ENCODE results near the gene GHDC. TPM values are rescaled to one million over a fixed set of nuclear protein-coding genes. Genes with fewer than 3 reads are reported as not detected.
"Not testable (repeated sequence)": the region's sequence is repeated elsewhere in the genome, so short reads cannot be mapped to it uniquely, and the experiment has no call there.

Gene GHDC
- total RNA-seq, 4 donors from 2014 or later, result 10.8 to 34.6 (median 32.2) TPM

DNA sequence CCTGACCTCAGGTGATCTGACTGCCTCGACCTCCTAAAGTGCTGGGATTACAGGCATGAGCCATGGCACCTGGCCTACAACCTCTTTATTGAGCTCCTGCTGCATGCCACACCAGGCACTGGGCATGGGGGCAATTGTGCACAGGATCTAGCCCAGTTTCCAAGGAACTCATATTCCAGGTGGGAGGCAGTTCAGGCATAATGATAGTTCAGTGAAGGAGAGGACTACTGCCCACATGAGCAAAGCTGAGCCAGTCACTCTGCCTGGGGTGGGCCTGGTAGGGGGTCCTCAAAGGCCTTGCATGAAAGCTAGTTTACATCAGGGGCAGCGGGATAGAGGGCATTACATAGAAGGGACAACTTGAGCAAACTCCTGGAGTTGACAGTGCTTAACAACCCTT lies 6.5 kb downstream of the GHDC start:
- 70 to 81% methylated on average over 2 of the region's 2 CpGs for WGBS, 2 donors (ENCODE audit: low coverage in 1 of 2)
- TF ChIP-seq POLR2A (IDR thresholded peaks at IDR 0.05) (no peak), EP300 (IDR thresholded peaks at IDR 0.05; ENCODE audit: low read depth) (no peak), POLR2AphosphoS5 (IDR thresholded peaks at IDR 0.05) (no peak)
- TF ChIP-seq, protein P1, sequence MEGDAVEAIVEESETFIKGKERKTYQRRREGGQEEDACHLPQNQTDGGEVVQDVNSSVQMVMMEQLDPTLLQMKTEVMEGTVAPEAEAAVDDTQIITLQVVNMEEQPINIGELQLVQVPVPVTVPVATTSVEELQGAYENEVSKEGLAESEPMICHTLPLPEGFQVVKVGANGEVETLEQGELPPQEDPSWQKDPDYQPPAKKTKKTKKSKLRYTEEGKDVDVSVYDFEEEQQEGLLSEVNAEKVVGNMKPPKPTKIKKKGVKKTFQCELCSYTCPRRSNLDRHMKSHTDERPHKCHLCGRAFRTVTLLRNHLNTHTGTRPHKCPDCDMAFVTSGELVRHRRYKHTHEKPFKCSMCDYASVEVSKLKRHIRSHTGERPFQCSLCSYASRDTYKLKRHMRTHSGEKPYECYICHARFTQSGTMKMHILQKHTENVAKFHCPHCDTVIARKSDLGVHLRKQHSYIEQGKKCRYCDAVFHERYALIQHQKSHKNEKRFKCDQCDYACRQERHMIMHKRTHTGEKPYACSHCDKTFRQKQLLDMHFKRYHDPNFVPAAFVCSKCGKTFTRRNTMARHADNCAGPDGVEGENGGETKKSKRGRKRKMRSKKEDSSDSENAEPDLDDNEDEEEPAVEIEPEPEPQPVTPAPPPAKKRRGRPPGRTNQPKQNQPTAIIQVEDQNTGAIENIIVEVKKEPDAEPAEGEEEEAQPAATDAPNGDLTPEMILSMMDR (IDR thresholded peaks at IDR 0.05), result no peak
- Histone ChIP-seq H3K36me3 (no peaks in the 10 kb centered on the region), H3K9me3 (no peaks in the 10 kb centered on the region), H3K27ac (no peak overlapping the region), H3K27me3 (no peaks in the 10 kb centered on the region), H3K4me1 (peaks cover 15 to 24% (median 17%) of the 10 kb centered on the region in 4 donors), H3K4me3 (no peak overlapping the region)
- no peak for DNase-seq
- intact Hi-C loops (cut with DNase I; ENCODE audit: low total_unique reads), result no loop called here
- in situ Hi-C loops (cut with MboI; ENCODE audit: low pct_ligation_motif_present in 1 of 4, low pct_unique_long_range_greater_than_20kb in 1 of 4, low sequenced_read_pairs in 3 of 4), result no loop called here

DNA sequence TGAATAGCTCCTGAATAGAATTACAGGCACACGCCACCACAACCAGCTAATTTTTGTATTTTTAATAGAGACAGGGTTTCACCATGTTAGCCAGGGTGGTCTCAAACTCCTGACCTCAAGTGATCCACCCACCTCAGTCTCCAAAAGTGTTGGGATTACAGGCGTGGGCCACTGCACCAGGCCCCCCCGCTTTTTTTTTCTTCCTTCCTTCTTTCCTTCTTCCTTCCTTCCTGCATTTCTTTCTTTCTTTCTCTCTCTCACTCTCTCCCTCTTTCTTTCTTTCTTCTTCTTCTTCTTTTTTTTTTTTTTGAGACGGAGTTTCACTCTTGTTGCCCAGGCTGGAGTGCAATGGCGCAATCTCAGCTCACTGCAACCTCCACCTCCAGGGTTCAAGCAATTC lies 8.1 kb downstream of the GHDC start:
- H3K36me3 ChIP-seq; DNase-seq; H3K27ac ChIP-seq; H3K9me3 ChIP-seq; H3K4me3 ChIP-seq; in situ Hi-C loops (cut with MboI; ENCODE audit: low pct_ligation_motif_present in 1 of 4, low pct_unique_long_range_greater_than_20kb in 1 of 4, low sequenced_read_pairs in 3 of 4); intact Hi-C loops (cut with DNase I; ENCODE audit: low total_unique reads): not testable (repeated sequence)
- H3K4me1 ChIP-seq, result peaks cover 12 to 25% (median 18%) of the 10 kb centered on the region in 4 donors
- 81 to 87% methylated on average over 3 to 5 of the region's 5 CpGs for WGBS, 2 donors (ENCODE audit: low coverage in 1 of 2)
- H3K27me3 ChIP-seq, result peaks cover 12% of the 10 kb centered on the region

DNA sequence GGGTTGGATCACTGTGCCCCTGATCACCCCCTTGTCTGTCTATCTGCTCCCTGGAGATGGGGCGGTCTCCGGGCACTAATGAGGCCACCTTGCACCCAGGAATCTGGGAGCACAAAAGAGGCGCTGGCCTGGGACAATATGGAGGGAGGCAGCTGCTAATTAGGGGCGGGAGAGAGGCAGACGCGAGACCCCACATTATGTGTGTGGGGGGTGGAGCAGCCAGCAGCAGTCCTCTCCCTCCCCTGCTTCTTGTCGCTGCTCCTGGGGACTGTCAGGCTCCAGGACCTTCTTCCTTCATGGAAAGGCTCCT lies 8.7 kb downstream of the GHDC start:
- peaks cover 18% of the 10 kb centered on the region for H3K27me3 ChIP-seq

DNA sequence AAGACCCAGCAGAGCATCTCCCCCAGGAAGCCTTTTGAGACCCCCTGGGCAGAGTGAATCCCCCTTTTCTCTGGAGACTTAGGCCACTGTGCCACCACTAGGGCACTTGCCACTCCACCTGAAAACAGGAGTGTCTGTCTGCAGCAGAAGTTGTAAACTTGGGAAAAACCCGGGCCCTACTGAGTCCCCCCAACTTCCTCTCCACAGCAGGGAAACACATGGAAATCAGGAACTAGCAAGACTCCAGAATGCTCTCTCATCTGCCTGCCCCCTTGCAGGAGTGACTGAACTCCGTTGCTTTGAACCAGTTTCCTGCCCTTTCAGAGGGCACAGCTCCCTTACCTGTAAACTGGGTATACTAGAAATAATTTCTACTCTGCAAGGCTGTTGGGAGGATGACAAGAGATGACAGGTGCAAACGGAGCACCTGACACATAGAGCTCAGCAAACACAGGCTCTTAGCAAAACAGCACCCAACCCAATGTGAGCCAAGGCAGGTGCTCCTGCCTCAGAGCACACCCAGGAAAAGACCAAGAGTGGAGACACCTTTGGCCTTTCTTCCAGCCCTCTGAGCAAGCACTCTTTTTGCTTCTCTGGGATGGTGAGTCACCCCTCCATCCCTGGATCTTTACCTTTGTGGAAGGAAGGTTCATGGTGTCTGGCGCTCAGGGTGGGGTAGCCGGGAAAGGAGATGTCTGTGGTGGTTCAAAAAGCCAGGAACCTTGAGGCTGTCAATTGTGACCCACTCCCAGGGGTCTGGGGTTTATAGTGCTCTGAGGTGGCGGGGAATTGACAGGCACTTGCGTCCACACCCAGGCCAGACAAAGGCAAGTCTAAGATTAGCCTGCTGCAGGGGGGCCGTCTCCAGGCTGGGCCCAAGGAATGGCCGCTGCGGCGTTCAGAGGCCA lies 9.3 kb downstream of the GHDC start, which contains the start of gene HCRT:
Gene HCRT, minus strand, starts transcription at position 740 of the 908 bp plus-strand sequence. Its CDS starts 87 bp downstream, at position 653.
- intact Hi-C loops (cut with DNase I; ENCODE audit: low total_unique reads), result no loop called here
- Histone ChIP-seq H3K4me3 (peak within 1 kb of the TSS; percentile 13 to 59 (median 41)), H3K27ac (peak within 1 kb of the TSS; percentile 81 to 86 (median 84)), H3K9me3 (no peaks in the 10 kb centered on the region), H3K27me3 (peaks cover 24% of the 10 kb centered on the region), H3K36me3 (no peaks in the 10 kb centered on the region), H3K4me1 (peaks cover 12 to 36% (median 30%) of the 10 kb centered on the region in 4 donors)
- in situ Hi-C loops (cut with MboI; ENCODE audit: low pct_ligation_motif_present in 1 of 4, low pct_unique_long_range_greater_than_20kb in 1 of 4, low sequenced_read_pairs in 3 of 4), result no loop called here
- DNase-seq, result no peak
- TF ChIP-seq POLR2A (IDR thresholded peaks at IDR 0.05) (no peak), EP300 (IDR thresholded peaks at IDR 0.05; ENCODE audit: low read depth) (no peak), POLR2AphosphoS5 (IDR thresholded peaks at IDR 0.05) (no peak)
- TF ChIP-seq, protein P1 (IDR thresholded peaks at IDR 0.05), result no peak
- WGBS, 2 donors (ENCODE audit: low coverage in 1 of 2), result 68% methylated on average over 11 of the region's 11 CpGs; no CpG with 5 or more reads in 1 of the 2 donors

More for the DNA sequence above, 8.7 kb downstream of the GHDC start:
- TF ChIP-seq POLR2AphosphoS5 (IDR thresholded peaks at IDR 0.05) (no peak), EP300 (IDR thresholded peaks at IDR 0.05; ENCODE audit: low read depth) (no peak), POLR2A (IDR thresholded peaks at IDR 0.05) (no peak)
- TF ChIP-seq, protein P1 (IDR thresholded peaks at IDR 0.05), result no peak
- DNase-seq, result no peak
- Histone ChIP-seq H3K36me3 (no peaks in the 10 kb centered on the region), H3K4me1 (peaks cover 12 to 31% (median 24%) of the 10 kb centered on the region in 4 donors), H3K4me3 (no peak overlapping the region), H3K27ac (no peak overlapping the region), H3K9me3 (no peaks in the 10 kb centered on the region)
- WGBS, 2 donors (ENCODE audit: low coverage in 1 of 2), result 82 to 84% methylated on average over 2 to 7 of the region's 7 CpGs
- in situ Hi-C loops (cut with MboI; ENCODE audit: low pct_ligation_motif_present in 1 of 4, low pct_unique_long_range_greater_than_20kb in 1 of 4, low sequenced_read_pairs in 3 of 4), result no loop called here
- intact Hi-C loops (cut with DNase I; ENCODE audit: low total_unique reads), result no loop called here

Data from transverse colon (tissue), 4 donors.